Heart left ventricle (tissue), 16 donors: ENCODE measurements around the gene ADGRG6. TPM values are rescaled to one million over a fixed set of nuclear protein-coding genes. Genes with fewer than 3 reads are reported as not detected.

Source experiments
- ATAC-seq, 4 donors: fragments of 200-7000 bp; cut with Tn5 transposase; one replicate each; pipeline ENCODE4 v1.9.1; 2020 to 2022; ENCODE audit warnings: moderate library complexity in 4 of 4, mild to moderate bottlenecking in 3 of 4, moderate number of reproducible peaks in 1 of 4
- DNase-seq, 5 donors: peaks; one replicate each; pipeline ENCODE4 v3.0.0-alpha.2; 2020
- H3K27ac ChIP-seq, 12 donors: fragments of 200-600 bp; sonication (generic) in 4 of 12; one replicate each; pipeline versions ENCODE4 v1.5.0 to v1.8.0; 2016 to 2022; ENCODE audit warnings: mild to moderate bottlenecking in 2 of 12
- H3K27me3 ChIP-seq, 9 donors: fragments of 200-600 bp; sonication (generic) in 2 of 9; one replicate each; pipeline versions ENCODE4 v1.5.1 to v1.8.0; 2016 to 2022; ENCODE audit warnings: mild to moderate bottlenecking in 3 of 9
- H3K36me3 ChIP-seq, 9 donors: fragments of 200-600 bp; sonication (generic) in 2 of 9; one replicate each; pipeline versions ENCODE4 v1.5.0 to v1.8.0; 2018 to 2022; ENCODE audit warnings: mild to moderate bottlenecking in 2 of 9
- H3K4me1 ChIP-seq, 12 donors: fragments of 200-600 bp; sonication (generic) in 4 of 12; one replicate each; pipeline versions ENCODE4 v1.5.0 to v1.8.0; 2016 to 2022; ENCODE audit warnings: mild to moderate bottlenecking in 3 of 12
- H3K4me3 ChIP-seq, 12 donors: fragments of 200-600 bp; sonication (generic) in 4 of 12; one replicate each; pipeline versions ENCODE4 v1.5.0 to v1.8.0; 2017 to 2022; ENCODE audit warnings: mild to moderate bottlenecking in 9 of 12, moderate library complexity in 4 of 12
- H3K9me3 ChIP-seq, 12 donors: fragments of 200-600 bp; sonication (generic) in 4 of 12; one replicate each; pipeline versions ENCODE4 v1.5.0 to v1.8.0; 2016 to 2022; ENCODE audit warnings: mild to moderate bottlenecking in 1 of 12
- CTCF ChIP-seq, 12 donors: fragments of 200-600 bp; sonication (generic) in 4 of 12; IDR thresholded peaks; one replicate each; pipeline versions ENCODE4 v1.5.0 to v1.8.0; 2018 to 2022; ENCODE audit warnings: antibody characterized with exemption in 12 of 12, mild to moderate bottlenecking in 5 of 12
- POLR2A ChIP-seq, 2 donors: fragments of 450-650 bp; IDR thresholded peaks; one replicate each; pipeline ENCODE4 v1.6.1; 2017; ENCODE audit warnings: antibody characterized with exemption in 2 of 2, mild to moderate bottlenecking in 2 of 2, moderate library complexity in 2 of 2
- WGBS, 4 donors: extraction: QIAGEN DNeasy Blood & Tissue Kit in 2 of 4; methylation state at CpG; one replicate each; pipeline versions ENCODE4 v1.1.5 to v1.1.7; 2013 to 2018; 5-methylcytosine and 5-hydroxymethylcytosine counted together
- intact Hi-C, 10 donors: fragments of 100-400 bp; cut with DNase I; formaldehyde crosslinking; loops; one replicate each; pipeline versions ENCODE4 v1.11.1 to v1.14.2; 2022
- polyA plus RNA-seq, 2 donors: library from polyadenylated mRNA; stranded (reverse); fragments of 200-250 nt; gene quantifications; one replicate each; pipeline ENCODE4 v1.2.3, GENCODE V29; 2013
- total RNA-seq, 9 donors: library from RNA; depleted of rRNA in 2 of 9; stranded (reverse); fragments of >200 nt in 2 of 9; fragmentation: NEBNext Ultra II Directional in 3 of 9; extraction: Animal tissue kit (Norgen Biotek cat#: 25700) in 3 of 9; gene quantifications; one replicate each; pipeline versions ENCODE4 v1.1.0 to v1.2.4, GENCODE V29; 2016 to 2023
- donor health status: ischemic (EF 13 %, LVEDD 7.1; RV severe dilation, severe dysfunction).
- donor health status: healthy with polysubstance abuse.
- donor health status: DM: no; HTN: yes; CAD: no.
- donor health status: DM: no; HTN: no; CAD: no.
- donor health status: ischemic (EF 25% LVEDD 6.9; RV normal size, moderate dysfunction).
- donor health status: ischemic (EF 25% LVEDD 5.7; RV mildly dilated, moderate dysfunction).
- donor health status: healthy.
- donor health status: DM: yes; HTN: yes; CAD: no.
- donor health status: ischemic (EF 35%, LVEDD 5.7; RV mildly dilated, moderate dysfunction).
- donor health status: nonischemic (EF 11% LVEDD 7.7; RV severe dilation, severe dysfunction).
- donor health status: DM: yes; HTN: yes; CAD: no.
- donor health status: PGD.
- donor health status: ischemic (EF 29% LVEDD 5.4; RV normal size, mild dysfunction).
- donor health status: nonischemic (EF 23%, LVEDD 6.1; RV moderate dilation, normal function).

The ADGRG6 gene
- total and polyA plus RNA-seq, 11 donors, result 0.61 to 10.5 (median 2.0) TPM

GRCh38 chr6:142369266-142369665, 67.5 kb downstream of the ADGRG6 start:
- no peak overlapping the region for H3K27ac ChIP-seq
- 90 to 99% (median 95%) methylated on average over 1 of the region's 1 CpG for WGBS, 4 donors
- H3K4me3 ChIP-seq, result no peak overlapping the region
- DNase-seq (no peak), ATAC-seq (no peak)
- no peaks in the 10 kb centered on the region for H3K36me3 ChIP-seq
- peaks cover 0 to 5% (median 0%) of the 10 kb centered on the region in 12 donors for H3K4me1 ChIP-seq
- TF ChIP-seq POLR2A (IDR thresholded peaks at IDR 0.05) (no peak), CTCF (IDR thresholded peaks at IDR 0.05) (no peak)
- intact Hi-C loops, result no loop called here
- no peaks in the 10 kb centered on the region for H3K9me3 ChIP-seq
- no peaks in the 10 kb centered on the region for H3K27me3 ChIP-seq

GRCh38 chr6:142372348-142372747, 70.5 kb downstream of the ADGRG6 start:
- H3K4me1 ChIP-seq, result peaks cover 0 to 13% (median 0%) of the 10 kb centered on the region in 12 donors
- no peak overlapping the region for H3K4me3 ChIP-seq
- H3K27me3 ChIP-seq, result no peaks in the 10 kb centered on the region
- intact Hi-C loops, result no loop called here
- WGBS, 4 donors, result 49 to 65% (median 62%) methylated on average over 2 of the region's 2 CpGs
- no peak for ATAC-seq
- no peaks in the 10 kb centered on the region for H3K9me3 ChIP-seq
- DNase-seq, result no peak
- H3K27ac ChIP-seq, result no peak overlapping the region
- TF ChIP-seq CTCF (IDR thresholded peaks at IDR 0.05) (no peak), POLR2A (IDR thresholded peaks at IDR 0.05) (no peak)
- H3K36me3 ChIP-seq, result no peaks in the 10 kb centered on the region

- ATAC-seq (no peak), DNase-seq (no peak)
- peaks cover 0 to 23% (median 5%) of the 10 kb centered on the region in 12 donors for H3K4me1 ChIP-seq
- H3K27ac ChIP-seq, result no peak overlapping the region
- intact Hi-C loops, result no loop called here
- no peak for TF ChIP-seq CTCF (IDR thresholded peaks at IDR 0.05)
- TF ChIP-seq POLR2A (IDR thresholded peaks at IDR 0.05), result no peak
- H3K4me3 ChIP-seq, result no peak overlapping the region
- no peaks in the 10 kb centered on the region for H3K36me3 ChIP-seq
- no peaks in the 10 kb centered on the region for H3K9me3 ChIP-seq
- no peaks in the 10 kb centered on the region for H3K27me3 ChIP-seq
- WGBS, 4 donors, result 96 to 100% (median 97%) methylated on average over 2 of the region's 2 CpGs
Observed at GRCh38 chr6:142373268-142374090, 71.7 kb downstream of the ADGRG6 start.

GRCh38 chr6:142374091-142374770, 72.4 kb downstream of the ADGRG6 start:
- no peaks in the 10 kb centered on the region for H3K36me3 ChIP-seq
- H3K27ac ChIP-seq, result no peak overlapping the region
- WGBS, 4 donors, result 81 to 88% (median 87%) methylated on average over 4 of the region's 4 CpGs
- intact Hi-C loops, result no loop called here
- no peak overlapping the region for H3K4me3 ChIP-seq
- peaks cover 0 to 27% (median 7%) of the 10 kb centered on the region in 12 donors for H3K4me1 ChIP-seq
- ATAC-seq (no peak), DNase-seq (no peak)
- TF ChIP-seq CTCF (IDR thresholded peaks at IDR 0.05) (no peak), POLR2A (IDR thresholded peaks at IDR 0.05) (no peak)
- H3K9me3 ChIP-seq, result no peaks in the 10 kb centered on the region
- H3K27me3 ChIP-seq, result no peaks in the 10 kb centered on the region
